Measurements from ENCODE around the gene PRKG1. TPM values are rescaled to one million over a fixed set of nuclear protein-coding genes. Genes with fewer than 3 reads are reported as not detected.

PRKG1 gene
- total RNA-seq, 1 experiment from 2014 or later: 7.4 TPM

GRCh38 chr10:51952056-51952455 is 877.8 kb downstream of the PRKG1 start:
- H3K4me1 ChIP-seq (ENCODE audit: insufficient read depth, low read length): no peaks in the 10 kb centered on the region
- H4K20me1 ChIP-seq (ENCODE audit: low read length): no peaks in the 10 kb centered on the region
- no peak overlapping the region for H3K9ac ChIP-seq (ENCODE audit: low read length)
- no peak overlapping the region for H3K4me3 ChIP-seq (ENCODE audit: low read length)
- peaks cover 9% of the 10 kb centered on the region for H3K27me3 ChIP-seq (ENCODE audit: low read length)
- ATAC-seq (no peak), DNase-seq (no peak)
- BruUV-seq (replicated peaks): no TSS peak
- H3K4me2 ChIP-seq (ENCODE audit: low read length): no peak overlapping the region
- H3K79me2 ChIP-seq (ENCODE audit: low read length): no peaks in the 10 kb centered on the region
- no peaks in the 10 kb centered on the region for H3K9me2 ChIP-seq (replicated peaks; ENCODE audit: low read length)
- intact Hi-C loops (cut with micrococcal nuclease): no loop called here
- no peaks in the 10 kb centered on the region for H3K9me3 ChIP-seq (ENCODE audit: low read length)
- H3K36me3 ChIP-seq (ENCODE audit: low read depth, low read length): no peaks in the 10 kb centered on the region
- H3K27ac ChIP-seq (ENCODE audit: low read length): no peak overlapping the region
- ChIA-PET POLR2A (ENCODE audit: unreplicated experiment) (no interaction called here), CTCF (interaction anchor here (0.7 kb wide), 1 partner anchor 9 kb away, joined by 5 read pairs; no protein-coding TSS in a partner anchor)
- TF ChIP-seq EZH2phosphoT487 (IDR thresholded peaks at IDR 0.05; ENCODE audit: borderline replicate concordance, low read length): no peak
- TF ChIP-seq CTCF (conservative IDR thresholded peaks at IDR 0.05; ENCODE audit: low read depth, low read length): no peak
- TF ChIP-seq EZH2 (IDR thresholded peaks at IDR 0.05; ENCODE audit: low read length, unreplicated experiment): no peak
- H2AFZ ChIP-seq (ENCODE audit: low read length): no peak overlapping the region
- H3F3A ChIP-seq (ENCODE audit: low read length, unreplicated experiment): no peaks in the 10 kb centered on the region

- intact Hi-C loops (cut with micrococcal nuclease): no loop called here
- no TSS peak for BruUV-seq (replicated peaks)
- no peaks in the 10 kb centered on the region for H3K9me2 ChIP-seq (replicated peaks; ENCODE audit: low read length)
- no peak overlapping the region for H3K4me2 ChIP-seq (ENCODE audit: low read length)
- H3F3A ChIP-seq (ENCODE audit: low read length, unreplicated experiment): no peaks in the 10 kb centered on the region
- H3K27ac ChIP-seq (ENCODE audit: low read length): no peak overlapping the region
- H3K36me3 ChIP-seq (ENCODE audit: low read depth, low read length): no peaks in the 10 kb centered on the region
- peaks cover 9% of the 10 kb centered on the region for H3K27me3 ChIP-seq (ENCODE audit: low read length)
- no peaks in the 10 kb centered on the region for H3K79me2 ChIP-seq (ENCODE audit: low read length)
- H3K4me3 ChIP-seq (ENCODE audit: low read length): no peak overlapping the region
- H4K20me1 ChIP-seq (ENCODE audit: low read length): no peaks in the 10 kb centered on the region
- TF ChIP-seq CTCF (conservative IDR thresholded peaks at IDR 0.05; ENCODE audit: low read depth, low read length) (no peak), EZH2 (IDR thresholded peaks at IDR 0.05; ENCODE audit: low read length, unreplicated experiment) (no peak), EZH2phosphoT487 (IDR thresholded peaks at IDR 0.05; ENCODE audit: borderline replicate concordance, low read length) (no peak)
- H3K4me1 ChIP-seq (ENCODE audit: insufficient read depth, low read length): peaks cover 2% of the 10 kb centered on the region; the same call in 1 of the 2 replicates
- H3K9ac ChIP-seq (ENCODE audit: low read length): no peak overlapping the region
- no peak for DNase-seq
- H3K9me3 ChIP-seq (ENCODE audit: low read length): no peaks in the 10 kb centered on the region
- CTCF ChIA-PET: no interaction called here
- H2AFZ ChIP-seq (ENCODE audit: low read length): no peak overlapping the region
- ATAC-seq: no peak
- POLR2A ChIA-PET (ENCODE audit: unreplicated experiment): no interaction called here
Observed at GRCh38 chr10:51955696-51956095, 881.4 kb downstream of the PRKG1 start.

GRCh38 chr10:51956822-51957221 is 882.5 kb downstream of the PRKG1 start:
- Histone ChIP-seq H3K9me2 (replicated peaks; ENCODE audit: low read length) (no peaks in the 10 kb centered on the region), H3K9ac (ENCODE audit: low read length) (no peak overlapping the region), H3K27ac (ENCODE audit: low read length) (no peak overlapping the region), H3K79me2 (ENCODE audit: low read length) (no peaks in the 10 kb centered on the region), H2AFZ (ENCODE audit: low read length) (no peak overlapping the region), H3F3A (ENCODE audit: low read length, unreplicated experiment) (no peaks in the 10 kb centered on the region), H3K4me1 (ENCODE audit: insufficient read depth, low read length) (peaks cover 12% of the 10 kb centered on the region), H3K27me3 (ENCODE audit: low read length) (peaks cover 9% of the 10 kb centered on the region), H3K9me3 (ENCODE audit: low read length) (no peaks in the 10 kb centered on the region), H3K4me2 (ENCODE audit: low read length) (no peak overlapping the region), H3K4me3 (ENCODE audit: low read length) (no peak overlapping the region), H4K20me1 (ENCODE audit: low read length) (no peaks in the 10 kb centered on the region), H3K36me3 (ENCODE audit: low read depth, low read length) (no peaks in the 10 kb centered on the region)
- CTCF ChIA-PET: no interaction called here
- ATAC-seq: no peak
- BruUV-seq (replicated peaks): no TSS peak
- POLR2A ChIA-PET (ENCODE audit: unreplicated experiment): no interaction called here
- DNase-seq: no peak
- intact Hi-C loops (cut with micrococcal nuclease): no loop called here
- TF ChIP-seq CTCF (conservative IDR thresholded peaks at IDR 0.05; ENCODE audit: low read depth, low read length) (no peak), EZH2phosphoT487 (IDR thresholded peaks at IDR 0.05; ENCODE audit: borderline replicate concordance, low read length) (no peak), EZH2 (IDR thresholded peaks at IDR 0.05; ENCODE audit: low read length, unreplicated experiment) (no peak)
